Left hindlimb (tissue), 1 donor: Measurements from ENCODE around the gene ROPN1.
"Not testable (repeated sequence)": the region's sequence is repeated elsewhere in the genome, so short reads cannot be mapped to it uniquely, and the experiment has no call there.

Experiments
- DNase-seq: peaks from one replicate; pipeline ENCODE4 v3.0.0-alpha.2; 2018

The ROPN1 gene

GRCh38 chr3:123993818-123994217 lies 1.9 kb upstream of the ROPN1 start:
- no peak for DNase-seq

- DNase-seq: no peak
Measured at GRCh38 chr3:123986427-123986826, 5.5 kb downstream of the ROPN1 start.

GRCh38 chr3:123984957-123985356 lies 7.0 kb downstream of the ROPN1 start:
- no peak for DNase-seq

GRCh38 chr3:123984350-123984749 lies 7.6 kb downstream of the ROPN1 start:
- no peak for DNase-seq

GRCh38 chr3:123981317-123981716 lies 10.6 kb downstream of the ROPN1 start:
- not testable (repeated sequence) for DNase-seq

GRCh38 chr3:123980539-123980938 lies 11.4 kb downstream of the ROPN1 start:
- DNase-seq: no peak

GRCh38 chr3:123979525-123980501 lies 12.1 kb downstream of the ROPN1 start:
- DNase-seq: peak; percentile 48

GRCh38 chr3:123976904-123977303 lies 15.0 kb downstream of the ROPN1 start:
- DNase-seq: not testable (repeated sequence)

- not testable (repeated sequence) for DNase-seq
Measured at GRCh38 chr3:123976181-123976898, 15.6 kb downstream of the ROPN1 start.

- not testable (repeated sequence) for DNase-seq
Measured at GRCh38 chr3:123975030-123975429, 16.9 kb downstream of the ROPN1 start.

GRCh38 chr3:123971406-123971805 lies 20.5 kb downstream of the ROPN1 start:
- DNase-seq: no peak

GRCh38 chr3:123967260-123967659 lies 24.7 kb downstream of the ROPN1 start:
- not testable (repeated sequence) for DNase-seq

- not testable (repeated sequence) for DNase-seq
Measured at GRCh38 chr3:123966799-123967198, 25.1 kb downstream of the ROPN1 start.

GRCh38 chr3:123964793-123965192 lies 27.1 kb downstream of the ROPN1 start:
- DNase-seq: not testable (repeated sequence)

GRCh38 chr3:123961508-123961856 lies 30.4 kb downstream of the ROPN1 start:
- DNase-seq: no peak

- peak; percentile 98 for DNase-seq
Measured at GRCh38 chr3:123960781-123961507, 31.0 kb downstream of the ROPN1 start, which contains the start of gene CCDC14. CCDC14 (minus strand) TSS chr3:123961229; CDS start chr3:123961173, 56 bp downstream.

GRCh38 chr3:123953735-123954134 lies 38.2 kb downstream of the ROPN1 start:
- no peak for DNase-seq

- DNase-seq: no peak
Measured at GRCh38 chr3:123952844-123953520, 38.9 kb downstream of the ROPN1 start.

- no peak for DNase-seq
Measured at GRCh38 chr3:123951522-123952447, 40.1 kb downstream of the ROPN1 start.

GRCh38 chr3:123949641-123950040 lies 42.3 kb downstream of the ROPN1 start:
- DNase-seq: no peak

- no peak for DNase-seq
Measured at GRCh38 chr3:123948449-123948848, 43.5 kb downstream of the ROPN1 start.
